Endothelial cell of umbilical vein (primary cell): ENCODE measurements around the gene SMC1B. TPM values are rescaled to one million over a fixed set of nuclear protein-coding genes. Genes with fewer than 3 reads are reported as not detected.

ENCODE experiments used
- BruUV-seq: library from RNA; stranded (reverse); fragments of 400-500 nt; replicated peaks from 2 replicates; lab custom pipeline; 2021; lab: Mats Ljungman, UMichigan
- CTCF ChIA-PET: fragments of 300-600, 350-600 bp; sonication (Branson Sonifier 250); formaldehyde crosslinking; loops from one replicate; lab custom pipeline; 2021; ENCODE audit warnings: antibody characterized with exemption, inconsistent platforms; lab: Charles Lee
- POLR2A ChIA-PET: fragments of 300-600, 350-600 bp; sonication (Branson Sonifier 250); formaldehyde crosslinking; loops from one replicate; lab custom pipeline; 2021; ENCODE audit warnings: antibody characterized with exemption, inconsistent platforms; lab: Charles Lee
- DNase-seq: peaks from one replicate; pipeline ENCODE4 v3.0.0-alpha.2; 2011; ENCODE audit warnings: low read depth, low spot score
- FAIRE-seq: peaks from 2 replicates; lab custom pipeline; 2011; peaks lifted over from hg19 to GRCh38; lab: Jason Lieb, UNC
- H2AFZ ChIP-seq: 2 replicates; pipeline ENCODE4 v1.6.0; 2012; ENCODE audit warnings: low read depth, low read length, control low read depth, inconsistent platforms
- H3K27ac ChIP-seq: 2 replicates; pipeline ENCODE4 v1.5.1; 2011; ENCODE audit warnings: low read depth, mild to moderate bottlenecking, control low read depth, low read length, moderate library complexity; ENCODE audit not compliant: insufficient read depth
- H3K27me3 ChIP-seq, 2 experiments: 2 replicates each; pipeline versions ENCODE4 v1.6.0 to v1.6.1; 2011; ENCODE audit warnings: low read length in 2 of 2, mixed read lengths in 1 of 2; ENCODE audit not compliant: control insufficient read depth in 2 of 2, insufficient read depth in 2 of 2
- H3K36me3 ChIP-seq, 2 experiments: 2 replicates in 1 of 2; 3 replicates in 1 of 2; pipeline ENCODE4 v1.5.1; 2011; ENCODE audit warnings: low read length in 2 of 2, mild to moderate bottlenecking in 1 of 2, moderate library complexity in 1 of 2; ENCODE audit not compliant: control insufficient read depth in 2 of 2, insufficient read depth in 2 of 2; ENCODE audit errors: extremely low read depth in 1 of 2
- H3K4me1 ChIP-seq: 3 replicates; pipeline ENCODE4 v1.5.1; 2011; ENCODE audit warnings: mild to moderate bottlenecking, low read length; ENCODE audit not compliant: control insufficient read depth, insufficient read depth; ENCODE audit errors: extremely low read depth
- H3K4me2 ChIP-seq: 2 replicates; pipeline ENCODE4 v1.6.1; 2011; ENCODE audit warnings: low read length, control low read depth, mixed read lengths; ENCODE audit not compliant: insufficient read depth
- H3K4me3 ChIP-seq, 3 experiments: fragments of 200-600 bp in 1 of 3; sonication (generic), shearing (Covaris generic) in 1 of 3; replicated peaks in 1 of 3; 2 replicates each; pipeline ENCODE4 v1.5.1; 2011 to 2016; ENCODE audit warnings: control low read depth in 3 of 3, low read length in 3 of 3, mild to moderate bottlenecking in 2 of 3, inconsistent platforms in 1 of 3, low read depth in 1 of 3, moderate library complexity in 1 of 3; ENCODE audit not compliant: insufficient read depth in 1 of 3
- H3K79me2 ChIP-seq: 2 replicates; pipeline ENCODE4 v1.6.0; 2012; ENCODE audit warnings: low read length, inconsistent platforms; ENCODE audit not compliant: control insufficient read depth, insufficient read depth
- H3K9ac ChIP-seq: replicated peaks from 2 replicates; pipeline ENCODE3; 2011; ENCODE audit warnings: low read length, control low read depth; ENCODE audit not compliant: insufficient read depth; ENCODE audit errors: extremely low read depth
- H3K9me1 ChIP-seq: replicated peaks from 3 replicates; pipeline ENCODE4 v1.6.0; 2011; ENCODE audit warnings: mild to moderate bottlenecking, low read length; ENCODE audit not compliant: control insufficient read depth, insufficient read depth; ENCODE audit errors: extremely low read depth
- H3K9me3 ChIP-seq: replicated peaks from 2 replicates; pipeline ENCODE4 v1.5.1; 2012; ENCODE audit warnings: low read length, inconsistent platforms; ENCODE audit not compliant: control insufficient read depth, insufficient read depth
- H4K20me1 ChIP-seq: replicated peaks from 2 replicates; pipeline ENCODE3; 2011; ENCODE audit warnings: mild to moderate bottlenecking, low read length; ENCODE audit not compliant: control insufficient read depth, insufficient read depth; ENCODE audit errors: extremely low read depth
- EZH2 ChIP-seq: IDR thresholded peaks from 2 replicates; pipeline ENCODE4 v1.6.1; 2012; ENCODE audit warnings: borderline replicate concordance, low read depth, mild to moderate bottlenecking, moderate library complexity, low read length, inconsistent platforms; ENCODE audit not compliant: severe bottlenecking
- GATA2 ChIP-seq: IDR thresholded peaks from 2 replicates; pipeline ENCODE4 v1.7.0; 2011; ENCODE audit warnings: low read depth, mild to moderate bottlenecking, moderate library complexity, mixed read lengths, low read length; ENCODE audit not compliant: insufficient read length, insufficient read depth
- JUN ChIP-seq: IDR thresholded peaks from 2 replicates; pipeline ENCODE4 v1.6.1; 2011; ENCODE audit warnings: borderline replicate concordance, low read depth; ENCODE audit not compliant: insufficient read length, insufficient read depth
- MYC ChIP-seq: IDR thresholded peaks from one replicate; pipeline ENCODE4 v1.6.1; 2011; ENCODE audit warnings: mild to moderate bottlenecking, low read depth, low read length
- POLR2A ChIP-seq: IDR thresholded peaks from 2 replicates; pipeline ENCODE4 v1.6.1; 2012; ENCODE audit warnings: low read depth, mild to moderate bottlenecking, control low read depth, low read length
- POLR2AphosphoS5 ChIP-seq: IDR thresholded peaks from 2 replicates; pipeline ENCODE4 v1.6.1; 2012; ENCODE audit warnings: low read depth, mild to moderate bottlenecking, control low read depth, low read length, moderate library complexity; ENCODE audit not compliant: insufficient read depth
- dilution Hi-C: fragments of 300-500 bp; cut with MboI; formaldehyde crosslinking; loops from one replicate; pipeline ENCODE4 v1.15.0; 2019; ENCODE audit warnings: low sequenced_read_pairs; ENCODE audit not compliant: extremely low pct_ligation_motif_present
- intact Hi-C: fragments of 100-400 bp; cut with micrococcal nuclease; formaldehyde crosslinking; loops from one replicate; pipeline ENCODE4 v1.10.0; 2022
- polyA plus RNA-seq, 4 experiments: library from polyadenylated mRNA; depleted of rRNA in 3 of 4; stranded (reverse) in 3 of 4; unstranded in 1 of 4; fragments of >200 nt; gene quantifications; 2 replicates each; pipeline versions ENCODE4 v1.2.1 to v1.2.3, GENCODE V29; 2011 to 2012; ENCODE audit warnings: missing spikeins in 1 of 4
- total RNA-seq: library from RNA; stranded (reverse); gene quantifications from 2 replicates; pipeline ENCODE4 v1.2.3, GENCODE V29; 2021
- TF ChIP-seq, protein P1 (sequence below), 2 donors: IDR thresholded peaks; 1 replicate in 1 of 2; 2 replicates in 1 of 2; pipeline ENCODE4 v1.5.1; 2011; ENCODE audit warnings: low read length in 2 of 2, mild to moderate bottlenecking in 2 of 2, moderate library complexity in 2 of 2, control low read depth in 1 of 2, inconsistent platforms in 1 of 2, low read depth in 1 of 2; ENCODE audit not compliant: insufficient read depth in 1 of 2; ENCODE audit errors: extremely low read depth in 1 of 2
- TF ChIP-seq, protein P2 (sequence below): IDR thresholded peaks from 2 replicates; pipeline ENCODE4 v1.6.1; 2011; ENCODE audit not compliant: insufficient read depth, insufficient read length

The SMC1B gene
- total and polyA plus RNA-seq, 2 donors (not counting 3 experiments of a cell fraction or from before 2014, with no cell fraction given): 0.07 TPM; not detected in 1

- no peak for FAIRE-seq
- no TSS peak for BruUV-seq
- Histone ChIP-seq H3K4me3 (no peak overlapping the region), H3K27ac (no peak overlapping the region), H4K20me1 (no peaks in the 10 kb centered on the region), H2AFZ (no peak overlapping the region), H3K27me3 (no peaks in the 10 kb centered on the region), H3K9me1 (no peaks in the 10 kb centered on the region), H3K9ac (no peak overlapping the region), H3K4me1 (no peaks in the 10 kb centered on the region), H3K79me2 (no peaks in the 10 kb centered on the region), H3K4me2 (no peak overlapping the region), H3K36me3 (no peaks in the 10 kb centered on the region), H3K9me3 (no peaks in the 10 kb centered on the region)
- dilution Hi-C loops: no loop called here
- ChIA-PET POLR2A (no interaction called here), CTCF (interaction anchor here (0.7 to 1.4 kb wide), 2 partner anchors 16 to 700 kb away, joined by 3 read pairs; no protein-coding TSS in a partner anchor)
- TF ChIP-seq JUN: no peak
- no peak for TF ChIP-seq GATA2
- no peak for TF ChIP-seq EZH2
- no peak for TF ChIP-seq POLR2AphosphoS5
- no peak for TF ChIP-seq MYC
- TF ChIP-seq, protein P1, sequence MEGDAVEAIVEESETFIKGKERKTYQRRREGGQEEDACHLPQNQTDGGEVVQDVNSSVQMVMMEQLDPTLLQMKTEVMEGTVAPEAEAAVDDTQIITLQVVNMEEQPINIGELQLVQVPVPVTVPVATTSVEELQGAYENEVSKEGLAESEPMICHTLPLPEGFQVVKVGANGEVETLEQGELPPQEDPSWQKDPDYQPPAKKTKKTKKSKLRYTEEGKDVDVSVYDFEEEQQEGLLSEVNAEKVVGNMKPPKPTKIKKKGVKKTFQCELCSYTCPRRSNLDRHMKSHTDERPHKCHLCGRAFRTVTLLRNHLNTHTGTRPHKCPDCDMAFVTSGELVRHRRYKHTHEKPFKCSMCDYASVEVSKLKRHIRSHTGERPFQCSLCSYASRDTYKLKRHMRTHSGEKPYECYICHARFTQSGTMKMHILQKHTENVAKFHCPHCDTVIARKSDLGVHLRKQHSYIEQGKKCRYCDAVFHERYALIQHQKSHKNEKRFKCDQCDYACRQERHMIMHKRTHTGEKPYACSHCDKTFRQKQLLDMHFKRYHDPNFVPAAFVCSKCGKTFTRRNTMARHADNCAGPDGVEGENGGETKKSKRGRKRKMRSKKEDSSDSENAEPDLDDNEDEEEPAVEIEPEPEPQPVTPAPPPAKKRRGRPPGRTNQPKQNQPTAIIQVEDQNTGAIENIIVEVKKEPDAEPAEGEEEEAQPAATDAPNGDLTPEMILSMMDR (IDR thresholded peaks at IDR 0.05; ENCODE audit: extremely low read depth in 1 of 2, insufficient read depth in 1 of 2, low read depth in 1 of 2, low read length in 2 of 2): no peak
- TF ChIP-seq, protein P2, sequence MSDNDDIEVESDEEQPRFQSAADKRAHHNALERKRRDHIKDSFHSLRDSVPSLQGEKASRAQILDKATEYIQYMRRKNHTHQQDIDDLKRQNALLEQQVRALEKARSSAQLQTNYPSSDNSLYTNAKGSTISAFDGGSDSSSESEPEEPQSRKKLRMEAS: no peak
- no peak for TF ChIP-seq POLR2A
- intact Hi-C loops: no loop called here
- no peak for DNase-seq
These were observed 11.7 kb upstream of the SMC1B start for GRCh38 chr22:45425101-45425500.
